Muscle of leg (tissue), 11 donors: ENCODE results near the gene ADIG. TPM values are rescaled to one million over a fixed set of nuclear protein-coding genes. Genes with fewer than 3 reads are reported as not detected.

Experiments used
- DNase-seq: peaks from one replicate; pipeline ENCODE4 v3.0.0; 2013
- H3K27ac ChIP-seq: one replicate; pipeline ENCODE4 v1.5.1; 2013; ENCODE audit warnings: mild to moderate bottlenecking, low read length, control low read depth
- H3K27me3 ChIP-seq: one replicate; pipeline ENCODE4 v1.6.1; 2013; ENCODE audit warnings: low read length; ENCODE audit not compliant: control insufficient read depth, insufficient read depth
- H3K36me3 ChIP-seq: one replicate; pipeline ENCODE4 v1.6.1; 2013; ENCODE audit warnings: low read length; ENCODE audit not compliant: control insufficient read depth, insufficient read depth
- H3K4me1 ChIP-seq: one replicate; pipeline ENCODE4 v1.6.1; 2013; ENCODE audit warnings: low read length; ENCODE audit not compliant: control insufficient read depth, insufficient read depth
- H3K4me3 ChIP-seq: one replicate; pipeline ENCODE4 v1.5.1; 2013; ENCODE audit warnings: low read length, control low read depth
- H3K9me3 ChIP-seq: replicated peaks from 2 replicates; pipeline ENCODE4 v1.6.1; 2013; ENCODE audit warnings: low read depth, low read length; ENCODE audit not compliant: control insufficient read depth
- WGBS: methylation state at CpG from one replicate; pipeline ENCODE4 v1.1.5; 2013; ENCODE audit warnings: missing lambda C conversion rate; ENCODE audit not compliant: insufficient coverage; 5-methylcytosine and 5-hydroxymethylcytosine counted together
- polyA plus RNA-seq, 8 donors: library from polyadenylated mRNA; unstranded; fragments of 120-200 nt; gene quantifications; one replicate each; pipeline versions ENCODE4 v1.2.1 to v1.2.3, GENCODE V29; 2013; ENCODE audit warnings: inconsistent platforms in 1 of 8, low replicate concordance in 1 of 8; ENCODE audit not compliant: insufficient read length in 8 of 8, insufficient read depth in 1 of 8
- total RNA-seq: library from RNA; stranded (reverse); fragments of 120-200 nt; gene quantifications from one replicate; pipeline ENCODE4 v1.2.4, GENCODE V29; 2013

Gene ADIG
- total and polyA plus RNA-seq, 9 donors: not detected

- DNase-seq: no peak
- H3K27me3 ChIP-seq: no peaks in the 10 kb centered on the region
- no peak overlapping the region for H3K27ac ChIP-seq
- 100% methylated on average over 1 of the region's 5 CpGs for WGBS
- H3K4me1 ChIP-seq: peaks cover 8% of the 10 kb centered on the region
- H3K9me3 ChIP-seq: no peaks in the 10 kb centered on the region
- no peak overlapping the region for H3K4me3 ChIP-seq
- peaks cover 27% of the 10 kb centered on the region for H3K36me3 ChIP-seq
These were observed 11.1 kb upstream of the ADIG start for GRCh38 chr20:38569747-38570525.

- peak; percentile 90 for DNase-seq
- H3K9me3 ChIP-seq: no peaks in the 10 kb centered on the region
- H3K36me3 ChIP-seq: peaks cover 27% of the 10 kb centered on the region
- H3K4me3 ChIP-seq: no peak overlapping the region
- 23% methylated on average over 5 of the region's 7 CpGs for WGBS
- peak overlapping the region; percentile 67 for H3K27ac ChIP-seq
- H3K27me3 ChIP-seq: no peaks in the 10 kb centered on the region
- H3K4me1 ChIP-seq: peaks cover 8% of the 10 kb centered on the region
These were observed 7.6 kb upstream of the ADIG start for GRCh38 chr20:38573413-38573812.

- 42% methylated on average over 5 of the region's 7 CpGs for WGBS
- DNase-seq: peak; percentile 82
- Histone ChIP-seq H3K4me3 (no peak overlapping the region), H3K4me1 (peaks cover 22% of the 10 kb centered on the region), H3K9me3 (no peaks in the 10 kb centered on the region), H3K27me3 (no peaks in the 10 kb centered on the region), H3K27ac (no peak overlapping the region), H3K36me3 (peaks cover 9% of the 10 kb centered on the region)
These were observed 1.6 kb upstream of the ADIG start for GRCh38 chr20:38579219-38579910.

GRCh38 chr20:38579921-38580320 lies 1.1 kb upstream of the ADIG start:
- no peaks in the 10 kb centered on the region for H3K27me3 ChIP-seq
- H3K9me3 ChIP-seq: no peaks in the 10 kb centered on the region
- H3K27ac ChIP-seq: no peak overlapping the region
- peaks cover 22% of the 10 kb centered on the region for H3K4me1 ChIP-seq
- H3K36me3 ChIP-seq: peaks cover 9% of the 10 kb centered on the region
- WGBS: 100% methylated on average over 1 of the region's 4 CpGs
- no peak for DNase-seq
- H3K4me3 ChIP-seq: no peak overlapping the region

DNA sequence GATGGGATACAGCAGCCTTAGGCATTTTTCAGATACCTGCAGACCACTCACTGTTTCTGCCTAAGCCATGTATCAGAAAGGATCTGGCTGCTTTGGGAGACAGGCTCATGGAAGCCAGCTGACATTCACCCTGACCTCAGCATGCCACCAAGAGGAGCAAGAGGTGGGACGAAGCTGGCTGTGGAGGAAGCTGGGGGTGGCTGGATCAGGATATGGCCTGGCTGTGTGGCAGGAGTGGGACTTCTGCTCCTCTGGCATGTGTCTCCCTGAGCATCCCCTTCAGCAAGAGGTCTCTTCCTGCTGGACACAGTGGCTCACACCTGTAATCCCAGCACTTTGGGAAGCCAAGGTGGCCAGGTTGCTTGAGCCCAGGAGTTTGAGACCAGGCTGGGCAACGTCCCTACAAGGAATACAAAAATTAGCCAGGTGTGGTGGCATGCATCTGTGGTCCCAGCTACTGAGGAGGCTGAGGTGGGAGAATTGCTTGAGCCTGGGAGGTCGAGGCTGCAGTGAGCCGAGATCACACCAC lies 897 bp downstream of the ADIG start:
- WGBS: 74% methylated on average over 4 of the region's 4 CpGs
- H3K27ac ChIP-seq: no peak overlapping the region
- DNase-seq: no peak

GRCh38 chr20:38583306-38583705 lies 2.3 kb downstream of the ADIG start:
- H3K36me3 ChIP-seq: no peaks in the 10 kb centered on the region
- peaks cover 2% of the 10 kb centered on the region for H3K27me3 ChIP-seq
- no peak overlapping the region for H3K4me3 ChIP-seq
- no peak for DNase-seq
- no peaks in the 10 kb centered on the region for H3K9me3 ChIP-seq
- H3K4me1 ChIP-seq: peaks cover 22% of the 10 kb centered on the region
- no peak overlapping the region for H3K27ac ChIP-seq
- WGBS: 92% methylated on average over 2 of the region's 4 CpGs

More for the DNA sequence above, 897 bp downstream of the ADIG start:
- Histone ChIP-seq H3K4me1 (peaks cover 22% of the 10 kb centered on the region), H3K36me3 (no peaks in the 10 kb centered on the region), H3K9me3 (no peaks in the 10 kb centered on the region), H3K27me3 (peaks cover 2% of the 10 kb centered on the region), H3K4me3 (no peak overlapping the region)

GRCh38 chr20:38584099-38584763 lies 3.2 kb downstream of the ADIG start:
- 36% methylated on average over 6 of the region's 7 CpGs for WGBS
- no peak overlapping the region for H3K27ac ChIP-seq
- H3K36me3 ChIP-seq: no peaks in the 10 kb centered on the region
- no peak overlapping the region for H3K4me3 ChIP-seq
- H3K4me1 ChIP-seq: peaks cover 21% of the 10 kb centered on the region
- H3K27me3 ChIP-seq: peaks cover 2% of the 10 kb centered on the region
- H3K9me3 ChIP-seq: no peaks in the 10 kb centered on the region
- no peak for DNase-seq

DNA sequence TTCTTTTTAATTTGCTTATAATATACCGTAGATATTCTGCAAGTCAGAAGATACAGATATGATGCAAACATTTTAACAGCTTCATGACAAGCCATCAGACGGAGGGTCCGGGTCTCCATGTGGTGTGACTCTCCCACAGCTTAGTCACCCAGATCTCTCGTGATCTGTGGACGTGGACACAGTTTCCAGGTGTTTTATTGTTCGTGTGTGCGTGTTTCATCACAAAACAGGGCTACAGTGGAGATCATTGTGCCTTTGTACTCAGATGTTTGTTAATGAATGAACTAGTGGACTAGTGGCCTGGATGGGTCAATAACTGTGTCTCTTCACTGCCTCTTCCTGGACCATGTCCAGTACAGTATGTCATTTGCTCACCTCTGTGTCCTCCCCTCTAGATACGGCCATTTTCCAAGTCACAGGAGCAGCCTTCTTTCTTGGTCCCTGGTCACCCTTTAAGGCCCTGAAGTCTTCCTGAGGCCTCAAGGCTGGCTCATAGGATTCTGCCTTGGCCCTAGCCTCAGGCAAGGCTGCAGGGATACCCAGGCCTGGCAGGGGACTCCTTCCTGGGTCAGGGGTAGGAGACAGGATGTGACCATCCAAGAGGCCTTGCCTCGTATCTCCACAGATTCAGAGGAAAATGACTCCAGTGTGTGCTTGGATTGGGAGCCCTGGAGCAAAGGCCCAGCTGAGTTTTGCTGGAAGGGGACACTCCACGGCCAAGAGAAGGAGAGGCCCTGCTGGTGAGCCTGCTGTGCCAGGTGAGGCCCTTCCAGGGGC lies 4.6 kb downstream of the ADIG start:
- Histone ChIP-seq H3K27ac (no peak overlapping the region), H3K36me3 (no peaks in the 10 kb centered on the region), H3K27me3 (peaks cover 2% of the 10 kb centered on the region), H3K4me3 (no peak overlapping the region), H3K4me1 (peaks cover 9% of the 10 kb centered on the region), H3K9me3 (no peaks in the 10 kb centered on the region)
- 80% methylated on average over 9 of the region's 10 CpGs for WGBS
- DNase-seq: no peak

- Histone ChIP-seq H3K4me3 (no peak overlapping the region), H3K27me3 (peaks cover 2% of the 10 kb centered on the region), H3K27ac (no peak overlapping the region), H3K9me3 (no peaks in the 10 kb centered on the region), H3K36me3 (no peaks in the 10 kb centered on the region), H3K4me1 (peaks cover 4% of the 10 kb centered on the region)
- no peak for DNase-seq
- WGBS: 43% methylated on average over 3 of the region's 3 CpGs
These were observed 5.2 kb downstream of the ADIG start for GRCh38 chr20:38586181-38586525.
